ENCODE measurements around the gene SPOCK1. TPM values are rescaled to one million over a fixed set of nuclear protein-coding genes. Genes with fewer than 3 reads are reported as not detected.

The SPOCK1 gene
- total and polyA plus RNA-seq, 2 of the 13 experiments (the other 11 are each of a cell fraction or from before 2014, with no cell fraction given), result 0.18 to 0.29 TPM

- Histone ChIP-seq H2AFZ (ENCODE audit: low read length) (no peak overlapping the region), H3K79me2 (ENCODE audit: insufficient read depth, low read length) (no peaks in the 10 kb centered on the region), H4K20me1 (ENCODE audit: insufficient read depth, low read length) (no peaks in the 10 kb centered on the region), H3K9ac (ENCODE audit: insufficient read depth, low read depth, low read length) (no peak overlapping the region), H3K4me3 (replicated peaks in 1 of 3; ENCODE audit: insufficient read depth in 1 of 3, low read depth in 2 of 3, low read length in 3 of 3) (no peak overlapping the region), H3K36me3 (replicated peaks in 1 of 2; ENCODE audit: control insufficient read depth in 1 of 2, insufficient read depth in 2 of 2, low read length in 2 of 2) (no peaks in the 10 kb centered on the region), H3K4me2 (ENCODE audit: low read depth, low read length) (no peak overlapping the region), H3K27me3 (ENCODE audit: control insufficient read depth in 1 of 2, insufficient read depth in 2 of 2, low read length in 2 of 2) (no peaks in the 10 kb centered on the region), H3K4me1 (ENCODE audit: insufficient read depth, low read length) (no peaks in the 10 kb centered on the region), H3K27ac (ENCODE audit: extremely low read length, insufficient read depth, low read length) (no peak overlapping the region), H3K9me3 (ENCODE audit: low read length) (no peaks in the 10 kb centered on the region)
- BruUV-seq (replicated peaks), result no TSS peak
- ATAC-seq (no peak), DNase-seq (ENCODE audit: low spot score) (no peak), FAIRE-seq (no peak)
- intact Hi-C loops (cut with micrococcal nuclease; ENCODE audit: unreplicated experiment) (no loop called here), in situ Hi-C loops (cut with HindIII; ENCODE audit: extremely low pct_ligation_motif_present, low pct_unique_long_range_greater_than_20kb) (loop anchor here (10.0 kb wide), 1 partner anchor 149 kb away; the partner anchor contains the start of gene SPOCK1)
- POLR2A ChIA-PET, result no interaction called here
- CTCF ChIA-PET (ENCODE audit: low intra/inter-chr PET ratio, low total read pairs), result interaction anchor here (1.8 kb wide), 1 partner anchor 154 kb away, joined by 8 read pairs; the partner anchor contains the start of gene SPOCK1
- no peak for TF ChIP-seq FOSL1 (CRISPR knock-in tag; IDR thresholded peaks at IDR 0.05; ENCODE audit: borderline replicate concordance)
- no peak for TF ChIP-seq KLF11 (CRISPR knock-in tag; IDR thresholded peaks at IDR 0.05)
- TF ChIP-seq ZNF3 (CRISPR knock-in tag; IDR thresholded peaks at IDR 0.05), result no peak
- TF ChIP-seq ZSCAN25 (CRISPR knock-in tag; IDR thresholded peaks at IDR 0.05), result no peak
- no peak for TF ChIP-seq CHCHD3 (CRISPR knock-in tag; IDR thresholded peaks at IDR 0.05)
- TF ChIP-seq, protein P1, sequence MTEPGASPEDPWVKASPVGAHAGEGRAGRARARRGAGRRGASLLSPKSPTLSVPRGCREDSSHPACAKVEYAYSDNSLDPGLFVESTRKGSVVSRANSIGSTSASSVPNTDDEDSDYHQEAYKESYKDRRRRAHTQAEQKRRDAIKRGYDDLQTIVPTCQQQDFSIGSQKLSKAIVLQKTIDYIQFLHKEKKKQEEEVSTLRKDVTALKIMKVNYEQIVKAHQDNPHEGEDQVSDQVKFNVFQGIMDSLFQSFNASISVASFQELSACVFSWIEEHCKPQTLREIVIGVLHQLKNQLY (CRISPR knock-in tag; IDR thresholded peaks at IDR 0.05), result no peak
- TF ChIP-seq ZNF737 (CRISPR knock-in tag; IDR thresholded peaks at IDR 0.05; ENCODE audit: borderline replicate concordance), result no peak
- TF ChIP-seq CHD4 (IDR thresholded peaks at IDR 0.05; ENCODE audit: borderline replicate concordance, low read length), result no peak
- no peak for TF ChIP-seq ZNF367 (CRISPR knock-in tag; IDR thresholded peaks at IDR 0.05; ENCODE audit: borderline replicate concordance)
- TF ChIP-seq ZNF547 (CRISPR knock-in tag; IDR thresholded peaks at IDR 0.05), result no peak
- no peak for TF ChIP-seq ZNF329 (CRISPR knock-in tag; IDR thresholded peaks at IDR 0.05; ENCODE audit: low read depth)
- TF ChIP-seq RARA (CRISPR knock-in tag; IDR thresholded peaks at IDR 0.05), result no peak
- no peak for TF ChIP-seq DPF2 (CRISPR knock-in tag; IDR thresholded peaks at IDR 0.05; ENCODE audit: borderline replicate concordance, low read depth)
- no peak for TF ChIP-seq HMG20A (CRISPR knock-in tag; IDR thresholded peaks at IDR 0.05; ENCODE audit: borderline replicate concordance)
- no peak for TF ChIP-seq MTF2 (CRISPR knock-in tag; IDR thresholded peaks at IDR 0.05; ENCODE audit: borderline replicate concordance)
- TF ChIP-seq ZBTB38 (CRISPR knock-in tag; IDR thresholded peaks at IDR 0.05), result no peak
- no peak for TF ChIP-seq FLYWCH1 (CRISPR knock-in tag; IDR thresholded peaks at IDR 0.05)
- TF ChIP-seq ZNF142 (CRISPR knock-in tag; IDR thresholded peaks at IDR 0.05), result no peak
- TF ChIP-seq ZFY (CRISPR knock-in tag; IDR thresholded peaks at IDR 0.05), result no peak
Observed at GRCh38 chr5:137345396-137345795, 153.7 kb downstream of the SPOCK1 start.
